SU-DHL-6 (cell line): Measurements from ENCODE around the gene CYP26B1.
"Not testable (repeated sequence)": the region's sequence is repeated elsewhere in the genome, so short reads cannot be mapped to it uniquely, and the experiment has no call there.

Source experiments
- H2AFZ ChIP-seq: fragments of 200-600 bp; sonication (generic); 2 replicates; pipeline ENCODE4 v1.6.1; 2014; ENCODE audit warnings: low read depth, mild to moderate bottlenecking, moderate library complexity, mixed read lengths, antibody characterized with exemption, low read length; ENCODE audit not compliant: severe bottlenecking
- H3F3A ChIP-seq: fragments of 200-600 bp; shearing (Covaris generic); 2 replicates; pipeline ENCODE4 v1.6.0; 2016; ENCODE audit warnings: antibody characterized with exemption, mild to moderate bottlenecking; ENCODE audit not compliant: insufficient read depth
- H3K27ac ChIP-seq: fragments of 200-600 bp; sonication (generic); 2 replicates; pipeline ENCODE4 v1.5.1; 2016; ENCODE audit warnings: low read depth, mild to moderate bottlenecking, low read length, moderate library complexity, mixed read lengths
- H3K27me3 ChIP-seq: fragments of 200-600 bp; sonication (generic), shearing (Covaris generic); 2 replicates; pipeline ENCODE4 v1.6.0; 2014; ENCODE audit warnings: mild to moderate bottlenecking, low read length
- H3K36me3 ChIP-seq: fragments of 200-600 bp; sonication (generic); 2 replicates; pipeline ENCODE4 v1.6.1; 2014; ENCODE audit warnings: mild to moderate bottlenecking, low read length, mixed read lengths
- H3K4me2 ChIP-seq: fragments of 300-600, 200-600 bp; shearing (Covaris generic), sonication (generic); 2 replicates; pipeline ENCODE4 v1.6.0; 2014; ENCODE audit warnings: low read length, low read depth, mild to moderate bottlenecking; ENCODE audit not compliant: poor library complexity, severe bottlenecking
- H3K4me3 ChIP-seq: fragments of 200-600 bp; sonication (generic); 2 replicates; pipeline ENCODE4 v1.5.1; 2014; ENCODE audit warnings: antibody characterized with exemption, low read length, mild to moderate bottlenecking, mixed read lengths; ENCODE audit not compliant: insufficient read depth, poor library complexity, severe bottlenecking
- H3K79me2 ChIP-seq: fragments of 200-600 bp; sonication (generic); 2 replicates; pipeline ENCODE4 v1.6.1; 2014; ENCODE audit warnings: mild to moderate bottlenecking, low read length, moderate library complexity; ENCODE audit not compliant: insufficient read depth
- H3K9ac ChIP-seq: fragments of 200-600 bp; sonication (generic); 2 replicates; pipeline ENCODE4 v1.7.0; 2014; ENCODE audit warnings: mild to moderate bottlenecking, low read length
- H3K9me2 ChIP-seq: fragments of 200-600 bp; sonication (generic); replicated peaks from 2 replicates; pipeline ENCODE4 v1.6.1; 2014; ENCODE audit warnings: low read length; ENCODE audit not compliant: insufficient read depth
- H3K9me3 ChIP-seq: fragments of 200-600 bp; sonication (generic); 2 replicates; pipeline ENCODE4 v1.6.1; 2014; ENCODE audit warnings: low read length, mixed read lengths; ENCODE audit not compliant: insufficient read depth
- H4K20me1 ChIP-seq: fragments of 200-600 bp; sonication (generic); 2 replicates; pipeline ENCODE4 v1.6.1; 2014; ENCODE audit warnings: low read depth, mild to moderate bottlenecking, antibody characterized with exemption, low read length, moderate library complexity, mixed read lengths
- CTCF ChIP-seq: fragments of 200-600 bp; sonication (generic); IDR thresholded peaks from one replicate; pipeline ENCODE4 v1.5.1; 2017; ENCODE audit warnings: antibody characterized with exemption, mild to moderate bottlenecking, low read length, moderate library complexity; ENCODE audit not compliant: insufficient read depth, poor library complexity, severe bottlenecking
- EZH2phosphoT487 ChIP-seq: fragments of 200-600 bp; sonication (generic), shearing (Covaris generic); conservative IDR thresholded peaks from 2 replicates; pipeline ENCODE4 v1.6.1; 2018; ENCODE audit warnings: mild to moderate bottlenecking, antibody characterized with exemption, low read length, moderate library complexity, mixed read lengths

CYP26B1 gene

GRCh38 chr2:72090271-72090720, 57.4 kb downstream of the CYP26B1 start:
- no peak overlapping the region for H3K27ac ChIP-seq
- TF ChIP-seq CTCF = no peak
- TF ChIP-seq EZH2phosphoT487 = no peak
- no peaks in the 10 kb centered on the region for H3K36me3 ChIP-seq
- H3K9ac ChIP-seq = no peak overlapping the region
- no peaks in the 10 kb centered on the region for H3K9me3 ChIP-seq
- no peaks in the 10 kb centered on the region for H3K79me2 ChIP-seq
- H3K27me3 ChIP-seq = no peaks in the 10 kb centered on the region
- H3K4me3 ChIP-seq = no peak overlapping the region
- no peak overlapping the region for H3K4me2 ChIP-seq
- H2AFZ ChIP-seq = no peak overlapping the region
- H3F3A ChIP-seq = no peaks in the 10 kb centered on the region
- no peaks in the 10 kb centered on the region for H3K9me2 ChIP-seq
- H4K20me1 ChIP-seq = no peaks in the 10 kb centered on the region

DNA sequence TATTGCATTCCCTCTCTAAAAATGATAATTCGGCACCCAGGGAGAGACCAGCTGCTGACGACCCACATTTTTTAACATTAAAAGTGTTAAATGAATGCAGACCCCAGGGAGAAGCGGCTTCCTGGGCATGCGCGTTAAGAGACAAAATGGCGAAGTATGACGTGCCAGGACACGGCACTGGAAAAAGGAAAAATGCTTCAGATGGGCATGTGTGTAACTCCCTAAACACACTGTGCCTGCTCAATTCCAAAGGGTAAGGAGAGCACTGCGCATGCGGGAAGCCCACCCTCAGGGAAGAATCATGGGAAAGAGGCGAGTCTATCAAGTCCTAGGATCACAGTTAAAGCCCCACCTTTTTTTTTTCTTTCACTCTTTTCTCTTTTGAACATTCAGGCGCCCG, 58.1 kb downstream of the CYP26B1 start:
- H3K9ac ChIP-seq = no peak overlapping the region
- no peak overlapping the region for H3K4me3 ChIP-seq
- no peaks in the 10 kb centered on the region for H3K79me2 ChIP-seq
- H3K9me3 ChIP-seq = no peaks in the 10 kb centered on the region
- TF ChIP-seq EZH2phosphoT487 (no peak), CTCF (no peak)
- H3K4me2 ChIP-seq = no peak overlapping the region
- no peaks in the 10 kb centered on the region for H4K20me1 ChIP-seq
- no peaks in the 10 kb centered on the region for H3K36me3 ChIP-seq
- H3K27ac ChIP-seq = no peak overlapping the region
- no peaks in the 10 kb centered on the region for H3F3A ChIP-seq
- no peak overlapping the region for H2AFZ ChIP-seq
- no peaks in the 10 kb centered on the region for H3K27me3 ChIP-seq
- H3K9me2 ChIP-seq = no peaks in the 10 kb centered on the region

GRCh38 chr2:72089028-72089427, 58.6 kb downstream of the CYP26B1 start:
- H3K4me2 ChIP-seq = no peak overlapping the region
- H3K27me3 ChIP-seq = no peaks in the 10 kb centered on the region
- H2AFZ ChIP-seq = no peak overlapping the region

DNA sequence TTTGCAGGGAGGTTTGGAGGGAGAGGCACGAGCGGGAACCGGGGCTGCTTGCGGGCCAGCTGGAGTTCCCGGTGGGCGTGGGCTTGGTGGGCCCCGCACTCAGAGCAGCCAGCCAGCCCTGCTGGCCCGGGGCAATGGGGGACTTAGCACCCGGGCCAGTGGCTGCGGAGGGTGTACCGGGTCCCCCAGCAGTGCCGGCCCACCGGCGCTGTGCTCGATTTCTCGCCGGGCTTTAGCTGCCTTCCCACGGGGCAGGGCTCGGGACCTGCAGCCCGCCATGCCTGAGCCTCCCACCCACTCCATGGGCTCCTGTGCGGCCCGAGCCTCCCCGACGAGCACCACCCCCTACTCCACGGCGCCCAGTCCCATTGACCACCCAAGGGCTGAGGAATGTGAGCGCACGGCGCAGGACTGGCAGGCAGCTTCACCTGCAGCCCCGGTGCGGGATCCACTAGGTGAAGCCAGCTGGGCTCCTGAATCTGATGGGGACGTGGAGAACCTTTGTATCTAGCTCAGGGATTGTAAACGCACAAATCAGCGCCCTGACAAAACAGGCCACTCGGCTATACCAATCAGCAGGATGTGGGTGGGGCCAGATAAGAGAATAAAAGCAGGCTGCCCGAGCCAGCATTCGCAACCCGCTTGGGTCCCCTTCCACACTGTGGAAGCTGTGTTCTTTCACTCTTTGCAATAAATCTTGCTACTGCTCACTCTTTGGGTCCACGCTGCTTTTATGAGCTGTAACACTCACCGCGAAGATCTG, 60.6 kb downstream of the CYP26B1 start:
- H3K79me2 ChIP-seq, H3K27me3 ChIP-seq, H3K9me3 ChIP-seq, H3K27ac ChIP-seq, H3K4me3 ChIP-seq, H3F3A ChIP-seq, H4K20me1 ChIP-seq, H3K36me3 ChIP-seq, H3K9ac ChIP-seq, H2AFZ ChIP-seq, H3K4me2 ChIP-seq, H3K9me2 ChIP-seq: not testable (repeated sequence)

More at GRCh38 chr2:72089028-72089427, 58.6 kb downstream of the CYP26B1 start:
- no peaks in the 10 kb centered on the region for H3K36me3 ChIP-seq
- H3K9me2 ChIP-seq = no peaks in the 10 kb centered on the region
- H3F3A ChIP-seq = no peaks in the 10 kb centered on the region
- no peaks in the 10 kb centered on the region for H3K79me2 ChIP-seq
- no peak overlapping the region for H3K4me3 ChIP-seq
- TF ChIP-seq EZH2phosphoT487 (no peak), CTCF (no peak)
- H4K20me1 ChIP-seq = no peaks in the 10 kb centered on the region
- no peak overlapping the region for H3K9ac ChIP-seq
- no peaks in the 10 kb centered on the region for H3K9me3 ChIP-seq
- no peak overlapping the region for H3K27ac ChIP-seq
